GM10266 (cell line): ENCODE results near the gene LRRC30.

Experiments
- DNase-seq: peaks from one replicate; pipeline ENCODE4 v3.0.0; 2012; ENCODE audit errors: extremely low spot score
- CTCF ChIP-seq: IDR thresholded peaks from 2 replicates; pipeline ENCODE4 v1.5.1; 2012; ENCODE audit warnings: mild to moderate bottlenecking, low read depth; ENCODE audit not compliant: control insufficient read depth, insufficient read depth; ENCODE audit errors: missing control alignments

Gene LRRC30

GRCh38 chr18:7230626-7231349 lies at the start of gene LRRC30:
TSS of gene LRRC30 (plus strand) at chr18:7231089. CDS start at chr18:7231139, 50 bp downstream.
- TF ChIP-seq CTCF: no peak
- no peak for DNase-seq

DNA sequence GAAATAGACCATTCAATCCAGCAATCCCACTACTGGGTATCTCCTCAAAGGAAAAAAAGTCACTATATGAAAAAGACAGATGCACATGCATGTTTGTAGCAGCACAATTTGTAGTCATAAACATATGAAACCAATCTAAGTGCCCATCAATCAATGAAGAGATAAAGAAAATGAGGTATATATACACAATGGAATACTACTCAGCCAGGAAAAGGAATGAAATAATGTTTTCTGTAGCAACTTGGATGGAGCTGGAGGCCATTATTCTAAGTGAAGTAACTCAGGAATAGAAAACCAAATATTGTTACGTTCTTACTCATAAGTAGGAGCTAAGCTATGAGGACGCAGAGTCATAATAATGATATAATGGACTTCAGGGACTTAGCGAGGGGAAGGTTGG lies 45.2 kb upstream of the LRRC30 start:
- no peak for DNase-seq
- no peak for TF ChIP-seq CTCF

- TF ChIP-seq CTCF: no peak
- DNase-seq: no peak
Measured at GRCh38 chr18:7190547-7191156, 40.2 kb upstream of the LRRC30 start.

DNA sequence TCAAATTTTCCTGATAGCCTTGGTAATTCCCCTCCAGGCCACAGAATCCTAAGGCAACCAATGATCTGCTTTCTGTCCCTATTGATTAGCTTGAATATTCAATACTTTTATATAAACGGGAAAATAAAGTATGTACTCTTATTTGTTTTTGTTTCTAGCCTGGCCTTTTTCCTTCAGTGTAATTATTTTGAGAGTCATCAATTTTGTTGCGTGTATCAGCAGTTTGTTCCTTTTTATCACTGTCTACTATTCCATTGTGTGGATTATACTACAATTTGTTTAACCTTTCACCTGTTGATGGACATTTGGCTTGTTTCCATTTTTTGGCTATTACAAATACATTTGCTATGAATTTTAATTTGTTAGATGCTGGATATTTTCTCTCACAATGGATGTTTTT lies 39.2 kb upstream of the LRRC30 start:
- TF ChIP-seq CTCF: no peak
- DNase-seq: no peak

DNA sequence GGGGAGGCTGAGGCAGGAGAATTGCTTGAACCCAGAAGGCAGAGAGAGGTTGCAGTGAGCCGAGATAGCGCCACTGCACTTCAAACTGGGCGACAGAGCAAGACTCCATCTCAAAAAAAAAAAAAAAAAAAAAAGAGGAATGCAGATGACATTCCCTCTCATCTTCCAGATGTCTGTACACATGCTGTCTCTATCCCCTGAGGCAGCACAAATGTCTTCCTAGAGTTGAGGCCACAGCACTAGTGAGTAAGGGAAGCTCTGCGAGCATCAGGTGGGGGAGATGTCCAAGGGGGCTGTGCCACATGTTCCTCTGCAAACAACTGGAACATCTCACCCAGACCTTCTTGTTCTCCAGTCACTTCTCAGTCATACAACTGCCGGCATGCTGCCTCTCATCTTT lies 35.6 kb upstream of the LRRC30 start:
- TF ChIP-seq CTCF: no peak
- no peak for DNase-seq

DNA sequence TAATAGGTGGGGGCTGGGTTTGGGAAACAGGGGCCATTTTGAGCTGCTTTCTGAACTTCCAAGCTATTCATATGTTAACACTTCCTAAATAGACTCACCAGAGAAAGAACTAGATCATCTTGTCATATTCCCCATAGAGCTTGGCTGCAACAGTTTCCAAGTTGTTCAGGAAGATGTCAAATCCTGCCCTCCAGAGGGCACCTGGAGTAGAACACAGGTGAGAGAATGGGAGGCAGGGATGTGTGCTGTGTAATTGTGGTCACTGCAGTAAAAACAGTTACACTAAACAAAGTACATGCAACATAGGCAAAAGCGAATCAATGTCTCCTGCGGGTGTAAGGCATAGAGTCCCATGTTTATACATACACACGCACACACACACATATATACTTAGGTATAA lies 34.5 kb upstream of the LRRC30 start:
- TF ChIP-seq CTCF: no peak
- no peak for DNase-seq

GRCh38 chr18:7197854-7198253 lies 33.0 kb upstream of the LRRC30 start:
- no peak for DNase-seq
- TF ChIP-seq CTCF: no peak
